CD4-positive, alpha-beta T cell (primary cell): Measurements from ENCODE around the gene ATP8A2. TPM values are rescaled to one million over a fixed set of nuclear protein-coding genes. Genes with fewer than 3 reads are reported as not detected.
A peak's percentile ranks its signal among the peaks of the same experiment; 100 is the strongest.

Experiments used
- ATAC-seq: fragments of 200-7000 bp; cut with Tn5 transposase; one replicate; pipeline ENCODE4 v1.10.0; 2022; ENCODE audit warnings: mild to moderate bottlenecking; ENCODE audit not compliant: poor library complexity
- CTCF ChIA-PET: fragments of 350-600 bp; sonication (Branson Sonifier 250); formaldehyde crosslinking; loops from one replicate; lab custom pipeline; 2021; ENCODE audit warnings: antibody characterized with exemption, inconsistent platforms; lab: Charles Lee
- POLR2A ChIA-PET: fragments of 350-600 bp; sonication (Branson Sonifier 250); formaldehyde crosslinking; loops from one replicate; lab custom pipeline; 2021; ENCODE audit warnings: antibody characterized with exemption, inconsistent platforms; lab: Charles Lee
- DNase-seq, 14 experiments: peaks; one replicate each; pipeline ENCODE4 v3.0.0-alpha.2; 2013 to 2020; ENCODE audit warnings: mixed read lengths in 2 of 14
- H3K27ac ChIP-seq, 2 donors: one replicate each; pipeline versions ENCODE4 v1.5.1 to v1.7.0; 2013; ENCODE audit warnings: low read length in 2 of 2, low read depth in 1 of 2, mild to moderate bottlenecking in 1 of 2
- H3K27me3 ChIP-seq, 2 experiments: 1 replicate in 1 of 2; 2 replicates in 1 of 2; pipeline versions ENCODE4 v1.6.1 to v1.7.0; 2013; ENCODE audit warnings: low read length in 2 of 2, control low read depth in 1 of 2, mild to moderate bottlenecking in 1 of 2, moderate library complexity in 1 of 2; ENCODE audit not compliant: insufficient read depth in 2 of 2, control insufficient read depth in 1 of 2
- H3K36me3 ChIP-seq: one replicate; pipeline ENCODE4 v1.6.1; 2013; ENCODE audit warnings: low read length, control low read depth; ENCODE audit not compliant: insufficient read depth
- H3K4me1 ChIP-seq: one replicate; pipeline ENCODE4 v1.6.1; 2013; ENCODE audit warnings: low read length, control low read depth; ENCODE audit not compliant: insufficient read depth
- H3K4me3 ChIP-seq: one replicate; pipeline ENCODE4 v1.5.1; 2013; ENCODE audit warnings: mild to moderate bottlenecking, low read length, moderate library complexity
- H3K9me3 ChIP-seq, 2 experiments: 1 replicate in 1 of 2; 2 replicates in 1 of 2; pipeline versions ENCODE4 v1.6.1 to v1.7.0; 2013; ENCODE audit warnings: low read length in 2 of 2, mild to moderate bottlenecking in 2 of 2, control low read depth in 1 of 2, moderate library complexity in 1 of 2; ENCODE audit not compliant: control insufficient read depth in 1 of 2, insufficient read depth in 1 of 2
- H3K27ac Mint-ChIP-seq: one replicate; pipeline ENCODE4 v1.8.0; 2020; ENCODE audit warnings: mixed read lengths
- H3K27me3 Mint-ChIP-seq: one replicate; pipeline ENCODE4 v1.8.0; 2021; ENCODE audit warnings: mixed read lengths
- H3K36me3 Mint-ChIP-seq: one replicate; pipeline ENCODE4 v1.8.0; 2021; ENCODE audit warnings: low read depth, mixed read lengths
- H3K4me1 Mint-ChIP-seq: one replicate; pipeline ENCODE4 v1.8.0; 2021; ENCODE audit warnings: low read depth, mixed read lengths
- H3K4me3 Mint-ChIP-seq: one replicate; pipeline ENCODE4 v1.8.0; 2020; ENCODE audit warnings: mild to moderate bottlenecking, mixed read lengths
- H3K9me3 Mint-ChIP-seq: one replicate; pipeline ENCODE4 v1.8.0; 2020; ENCODE audit warnings: mixed read lengths
- CTCF ChIP-seq: fragments of 200-600 bp; IDR thresholded peaks from one replicate; pipeline ENCODE4 v1.8.0; 2022; ENCODE audit warnings: antibody characterized with exemption, mild to moderate bottlenecking
- intact Hi-C, 2 experiments: fragments of 100-400 bp; cut with DNase I in 1 of 2; cut with micrococcal nuclease in 1 of 2; formaldehyde crosslinking; loops; one replicate each; pipeline versions ENCODE4 v1.15.1 to v1.9.0; 2023 to 2025; cut with DNase I, micrococcal nuclease
- total RNA-seq, 174 experiments: library from RNA in 2 of 174; stranded (reverse) in 2 of 174; gene quantifications; one replicate each; pipeline ENCODE4 v1.2.3 and lab custom pipeline; 2021 to 2026

The ATP8A2 gene
- total RNA-seq, 2 experiments from 2014 or later: 0.22 to 0.36 TPM

GRCh38 chr13:25806264-25806974, 434.6 kb downstream of the ATP8A2 start:
- Mint-ChIP-seq H3K4me1 (no peaks in the 10 kb centered on the region), H3K36me3 (no peaks in the 10 kb centered on the region), H3K27ac (no peak overlapping the region), H3K9me3 (peaks cover 9% of the 10 kb centered on the region), H3K4me3 (no peak overlapping the region), H3K27me3 (peaks cover 5% of the 10 kb centered on the region)
- Histone ChIP-seq H3K4me3 (no peak overlapping the region), H3K9me3 (peaks cover 0 to 3% of the 10 kb centered on the region in 2 experiments), H3K36me3 (no peaks in the 10 kb centered on the region), H3K27me3 (no peaks in the 10 kb centered on the region), H3K27ac (no peak overlapping the region), H3K4me1 (no peaks in the 10 kb centered on the region)
- intact Hi-C loops: no loop called here
- ChIA-PET POLR2A (no interaction called here), CTCF (no interaction called here)
- ATAC-seq (no peak), DNase-seq (peak in 1 of 14 experiments; percentile 6)
- no peak for TF ChIP-seq CTCF

- Mint-ChIP-seq H3K27me3 (peaks cover 5% of the 10 kb centered on the region), H3K27ac (no peak overlapping the region), H3K9me3 (peaks cover 14% of the 10 kb centered on the region), H3K36me3 (no peaks in the 10 kb centered on the region), H3K4me3 (no peak overlapping the region), H3K4me1 (no peaks in the 10 kb centered on the region)
- no peaks in the 10 kb centered on the region for H3K27me3 ChIP-seq
- peaks cover 3 to 9% of the 10 kb centered on the region in 2 experiments for H3K9me3 ChIP-seq
- H3K27ac ChIP-seq: no peak overlapping the region
- H3K36me3 ChIP-seq: no peaks in the 10 kb centered on the region
- DNase-seq: no peak
- TF ChIP-seq CTCF: no peak
- H3K4me1 ChIP-seq: no peaks in the 10 kb centered on the region
- POLR2A ChIA-PET: no interaction called here
- H3K4me3 ChIP-seq: no peak overlapping the region
- no peak for ATAC-seq
- CTCF ChIA-PET: no interaction called here
- intact Hi-C loops: no loop called here
Observed at GRCh38 chr13:25807562-25807961, 435.8 kb downstream of the ATP8A2 start.

- Mint-ChIP-seq H3K4me1 (no peaks in the 10 kb centered on the region), H3K9me3 (peaks cover 9% of the 10 kb centered on the region), H3K27me3 (peaks cover 5% of the 10 kb centered on the region), H3K36me3 (no peaks in the 10 kb centered on the region), H3K4me3 (no peak overlapping the region), H3K27ac (no peak overlapping the region)
- DNase-seq: no peak
- CTCF ChIA-PET: no interaction called here
- H3K27me3 ChIP-seq: no peaks in the 10 kb centered on the region
- H3K9me3 ChIP-seq: peaks cover 3 to 9% of the 10 kb centered on the region in 2 experiments
- H3K36me3 ChIP-seq: no peaks in the 10 kb centered on the region
- POLR2A ChIA-PET: no interaction called here
- H3K27ac ChIP-seq: no peak overlapping the region
- H3K4me3 ChIP-seq: no peak overlapping the region
- H3K4me1 ChIP-seq: no peaks in the 10 kb centered on the region
- no peak for TF ChIP-seq CTCF
- ATAC-seq: no peak
- intact Hi-C loops: no loop called here
Observed at GRCh38 chr13:25811506-25811905, 439.7 kb downstream of the ATP8A2 start.
